GM18498 (cell line): ENCODE results near the gene USP15.

ENCODE experiments used
- ATAC-seq: cut with Tn5 transposase; IDR thresholded peaks from one replicate; pipeline ENCODE4 v1.9.1; 2021; ENCODE audit warnings: mild to moderate bottlenecking, moderate library complexity; ENCODE audit not compliant: unreplicated experiment

USP15 gene

GRCh38 chr12:62279961-62280360 is 19.8 kb downstream of the USP15 start:
- no peak for ATAC-seq

GRCh38 chr12:62282057-62282774 is 22.0 kb downstream of the USP15 start:
- ATAC-seq: no peak

DNA sequence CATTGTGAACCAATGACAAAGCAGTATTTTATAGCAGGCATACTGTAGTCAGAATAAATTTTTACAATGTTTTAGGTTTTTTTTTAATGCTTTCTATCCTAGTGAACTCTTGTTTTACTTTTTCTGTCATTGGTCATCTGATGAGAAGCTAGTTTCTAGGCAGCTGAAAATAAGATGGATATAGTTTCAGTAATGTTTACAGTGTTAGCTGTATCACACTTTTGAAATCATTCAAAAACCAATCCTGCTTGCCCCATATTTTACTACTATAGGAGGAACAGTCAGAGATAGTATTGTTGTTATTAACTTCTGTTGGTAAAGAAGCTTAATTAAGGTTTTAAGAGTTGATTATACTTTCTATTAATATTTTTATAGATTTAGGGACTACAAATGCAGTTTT is 24.5 kb downstream of the USP15 start:
- ATAC-seq: peak; percentile 56

DNA sequence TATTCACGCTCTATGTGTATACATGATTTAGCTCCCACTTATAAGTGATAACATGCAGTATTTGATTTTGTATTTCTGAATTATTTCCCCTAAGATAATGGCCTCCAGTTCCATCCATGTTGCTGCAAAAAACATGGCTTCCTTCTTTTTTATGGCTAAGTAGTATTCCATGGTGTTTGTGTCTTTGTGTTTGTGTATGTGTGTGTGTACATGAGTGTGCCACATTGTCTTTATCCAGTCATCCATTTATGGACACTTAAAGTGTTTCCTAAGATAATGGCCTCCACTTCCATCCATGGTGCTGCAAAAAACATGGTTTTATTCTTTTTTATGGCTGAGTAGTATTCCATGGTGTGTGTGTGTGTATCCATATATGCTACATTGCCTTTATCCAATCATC is 25.1 kb downstream of the USP15 start:
- ATAC-seq: no peak

DNA sequence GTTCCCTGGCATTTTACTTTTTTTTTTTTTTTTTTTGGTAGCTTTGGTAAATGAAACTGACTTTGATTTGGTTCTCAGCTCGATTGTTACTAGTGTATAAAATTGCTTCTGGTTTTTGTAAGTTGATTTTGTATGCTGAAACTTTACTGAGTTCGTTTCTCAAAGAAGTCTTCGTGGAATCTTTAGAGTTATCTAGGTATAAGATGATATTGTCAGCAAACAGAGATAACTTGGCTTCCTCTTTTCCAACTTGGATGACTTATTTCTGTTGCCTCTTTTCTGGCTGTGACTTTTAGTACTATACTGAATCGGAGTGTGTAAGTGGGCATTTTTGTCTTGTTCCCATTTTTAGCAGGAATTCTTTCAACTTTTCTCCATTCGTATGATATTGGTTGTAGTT is 28.1 kb downstream of the USP15 start:
- ATAC-seq: no peak

DNA sequence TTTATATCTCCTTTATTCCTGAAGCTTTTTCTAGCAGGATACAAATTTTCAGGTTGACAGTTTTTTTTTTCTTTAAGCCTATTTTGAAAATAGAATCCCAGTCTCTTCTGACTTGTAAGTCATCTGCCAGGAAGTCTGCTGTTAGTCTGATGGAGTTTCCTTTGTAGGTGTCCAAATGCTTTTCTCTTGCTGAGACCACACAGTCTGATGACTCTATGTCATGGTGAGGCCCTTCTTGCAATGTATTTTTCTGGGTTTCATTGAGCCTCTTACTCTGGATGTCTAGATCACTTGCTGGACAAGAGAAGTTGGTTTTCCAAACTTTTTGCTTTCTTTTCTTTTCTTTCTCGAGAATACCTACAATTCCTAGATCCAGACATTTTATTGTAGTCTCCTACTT is 30.6 kb downstream of the USP15 start:
- no peak for ATAC-seq

- ATAC-seq: no peak
Observed at GRCh38 chr12:62291864-62292760, 31.9 kb downstream of the USP15 start.

- no peak for ATAC-seq
Observed at GRCh38 chr12:62292761-62293344, 32.6 kb downstream of the USP15 start.

- ATAC-seq: no peak
Observed at GRCh38 chr12:62294378-62294777, 34.2 kb downstream of the USP15 start.

DNA sequence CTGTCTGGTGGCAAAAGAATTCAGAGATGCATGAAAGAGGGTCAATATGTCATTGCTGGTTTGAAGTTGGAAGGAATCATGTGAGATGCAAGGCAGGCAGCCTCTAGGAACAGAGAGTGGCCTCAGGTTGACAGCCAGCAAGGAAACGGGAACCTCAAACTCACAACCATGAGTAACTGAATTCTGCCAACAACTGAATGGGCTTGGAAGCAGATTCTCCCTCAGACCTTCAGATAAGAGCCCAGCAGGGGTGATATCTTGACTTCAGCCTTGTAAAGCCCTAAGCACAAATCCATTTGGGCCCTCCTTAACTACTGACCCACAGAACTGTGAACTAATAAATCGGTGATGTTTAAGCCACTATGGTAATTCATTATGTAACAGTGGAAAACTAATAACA is 35.8 kb downstream of the USP15 start:
- ATAC-seq: no peak

DNA sequence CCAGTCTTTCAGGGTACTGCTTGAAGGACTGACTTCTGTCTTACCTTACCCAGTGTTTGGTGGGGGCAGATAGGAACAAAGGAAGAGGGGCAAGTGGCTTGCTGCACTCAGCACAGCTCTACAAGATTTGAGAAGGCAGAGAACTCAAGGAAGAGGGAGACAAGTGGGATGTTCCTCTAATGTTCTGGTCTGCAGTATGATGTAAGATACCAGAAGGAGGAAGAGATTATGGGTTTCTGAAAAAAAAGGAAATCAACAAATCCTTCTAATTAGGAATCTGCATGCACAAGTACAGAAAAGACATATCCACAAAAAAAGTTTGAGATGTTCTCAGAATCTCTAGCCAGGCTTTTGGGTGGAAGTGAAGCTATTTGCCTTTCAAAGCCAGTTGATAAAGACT is 37.1 kb downstream of the USP15 start:
- no peak for ATAC-seq

DNA sequence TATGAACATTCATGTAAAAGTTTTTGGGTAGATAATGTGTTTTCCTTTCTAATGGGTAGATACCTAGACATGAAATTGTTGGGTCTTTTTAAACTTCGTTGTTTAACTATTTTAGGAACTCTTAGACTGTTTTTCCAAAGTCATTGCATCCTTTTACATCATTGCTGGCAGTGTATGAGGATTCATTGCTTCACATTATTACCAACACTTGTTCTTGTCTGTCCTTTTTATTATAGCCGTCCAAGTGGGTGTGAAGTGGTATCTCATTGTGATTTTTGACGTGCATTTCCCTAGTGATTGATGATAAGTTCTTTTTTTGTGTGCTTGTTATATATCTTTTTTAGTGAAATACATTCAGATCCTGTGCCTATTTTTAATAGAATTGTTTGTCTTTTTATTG is 39.4 kb downstream of the USP15 start:
- no peak for ATAC-seq

DNA sequence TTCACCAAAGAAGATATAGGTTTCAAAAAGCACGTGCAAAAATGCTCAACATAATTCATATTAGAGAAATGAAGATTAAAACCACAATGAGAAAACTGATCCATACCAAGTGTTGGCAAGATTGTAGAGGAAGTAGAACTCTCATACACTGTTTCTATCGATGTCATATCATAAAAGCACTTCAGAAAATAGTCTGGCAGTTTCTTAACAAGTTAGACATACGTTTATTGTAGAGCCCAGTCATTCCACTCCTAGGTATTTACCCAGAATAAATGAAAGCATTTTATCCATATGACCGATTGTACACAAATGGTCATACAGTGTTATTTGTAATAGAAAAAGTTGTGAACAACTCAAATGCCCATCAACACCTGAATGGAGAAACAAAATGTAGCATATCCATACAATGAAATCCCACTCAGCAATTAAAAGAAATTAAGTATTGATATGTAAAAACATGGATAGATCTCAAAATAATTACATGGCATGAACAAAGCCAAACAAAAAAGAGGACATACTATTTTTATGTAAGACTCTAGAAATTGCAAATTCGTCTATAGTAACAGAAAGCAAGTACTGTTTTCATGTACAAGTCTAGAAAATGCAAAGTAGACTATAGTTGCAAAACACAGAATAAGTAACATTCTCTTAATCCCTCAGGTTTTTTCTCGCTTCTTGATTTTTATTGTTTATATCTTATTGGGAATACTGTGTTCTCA is 41.0 kb downstream of the USP15 start:
- ATAC-seq: no peak

- no peak for ATAC-seq
Observed at GRCh38 chr12:62301799-62302133, 41.6 kb downstream of the USP15 start.

DNA sequence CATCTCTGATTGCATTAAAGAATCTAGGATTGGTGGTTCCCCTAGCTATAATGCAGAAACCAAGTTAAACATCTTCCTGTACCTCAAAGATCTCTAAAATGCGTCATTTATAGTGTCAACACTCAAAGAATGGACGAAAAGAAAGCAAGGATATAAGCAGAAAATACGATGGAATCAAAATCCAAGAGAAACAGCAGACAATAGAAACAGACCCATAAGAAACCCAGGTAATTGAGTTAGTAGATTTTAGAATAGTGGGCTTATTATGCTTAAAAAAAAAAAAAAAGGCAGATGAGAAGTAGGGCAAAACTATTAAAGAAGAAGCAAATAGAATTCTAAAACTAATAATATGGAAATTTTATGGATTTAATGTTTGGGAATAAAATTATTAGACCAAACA is 44.4 kb downstream of the USP15 start:
- no peak for ATAC-seq

DNA sequence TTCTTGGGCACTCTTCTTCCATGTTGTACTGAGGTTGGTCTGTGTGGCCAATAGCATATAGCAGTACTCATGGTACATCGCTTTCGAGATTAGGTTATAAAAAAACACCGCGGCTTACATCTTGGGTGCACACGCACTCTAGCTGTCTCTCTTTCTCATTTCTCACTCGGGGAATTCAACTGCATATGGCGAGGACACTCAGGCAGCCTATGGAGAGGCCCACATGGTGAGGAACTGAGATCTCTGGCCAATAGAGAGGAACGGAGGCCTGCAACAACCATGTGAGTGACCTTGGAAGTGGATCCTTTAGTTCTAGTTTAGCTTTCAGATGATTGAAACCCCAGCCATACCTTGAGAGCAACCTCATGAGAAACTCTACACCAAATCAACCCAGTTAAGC is 45.6 kb downstream of the USP15 start:
- no peak for ATAC-seq

DNA sequence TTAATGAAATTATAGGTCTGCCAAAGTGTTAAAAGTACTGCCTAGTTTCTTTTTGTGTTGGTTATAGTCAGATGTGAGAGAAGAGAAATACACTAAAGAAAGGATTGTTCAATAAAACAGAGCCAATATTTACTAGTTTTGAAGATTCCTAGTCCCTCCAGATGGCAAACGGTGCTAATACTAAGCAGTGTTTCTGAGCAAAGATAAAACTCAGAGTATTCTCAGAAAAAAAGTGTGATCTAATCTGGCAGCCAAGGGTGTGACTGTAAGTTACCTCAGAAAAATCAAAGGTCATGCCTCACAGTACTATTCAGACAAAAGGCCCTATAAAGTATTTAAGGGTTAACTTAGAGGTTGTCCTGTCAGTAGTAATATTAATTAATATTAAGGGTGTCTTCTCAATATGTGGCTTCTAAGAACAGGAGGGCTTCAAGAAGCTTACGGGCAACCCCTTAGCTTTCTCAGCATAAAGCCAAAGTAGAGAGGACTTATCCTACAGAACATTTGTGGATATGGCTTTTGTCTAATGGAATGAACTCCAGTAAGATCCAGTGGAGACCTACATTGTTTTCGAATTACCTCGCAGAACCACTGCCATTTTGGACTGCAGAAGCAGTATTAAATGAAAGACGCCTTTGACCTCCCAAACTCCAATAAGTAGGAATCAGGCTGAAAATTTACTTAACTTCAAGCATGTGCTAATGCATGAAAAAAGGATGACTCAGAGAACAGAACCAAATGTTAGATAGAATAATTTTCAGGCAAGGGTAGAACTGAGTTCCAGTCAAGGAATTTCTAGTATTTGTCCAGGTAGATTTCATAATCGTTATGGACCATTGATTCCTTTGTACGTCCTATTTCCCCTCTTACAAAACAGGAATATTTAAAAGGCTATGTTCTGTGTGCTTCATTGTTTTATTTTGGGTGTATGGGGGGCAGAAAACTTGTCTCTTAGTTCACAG is 46.6 kb downstream of the USP15 start:
- no peak for ATAC-seq

GRCh38 chr12:62308201-62308600 is 48.0 kb downstream of the USP15 start:
- ATAC-seq: no peak

DNA sequence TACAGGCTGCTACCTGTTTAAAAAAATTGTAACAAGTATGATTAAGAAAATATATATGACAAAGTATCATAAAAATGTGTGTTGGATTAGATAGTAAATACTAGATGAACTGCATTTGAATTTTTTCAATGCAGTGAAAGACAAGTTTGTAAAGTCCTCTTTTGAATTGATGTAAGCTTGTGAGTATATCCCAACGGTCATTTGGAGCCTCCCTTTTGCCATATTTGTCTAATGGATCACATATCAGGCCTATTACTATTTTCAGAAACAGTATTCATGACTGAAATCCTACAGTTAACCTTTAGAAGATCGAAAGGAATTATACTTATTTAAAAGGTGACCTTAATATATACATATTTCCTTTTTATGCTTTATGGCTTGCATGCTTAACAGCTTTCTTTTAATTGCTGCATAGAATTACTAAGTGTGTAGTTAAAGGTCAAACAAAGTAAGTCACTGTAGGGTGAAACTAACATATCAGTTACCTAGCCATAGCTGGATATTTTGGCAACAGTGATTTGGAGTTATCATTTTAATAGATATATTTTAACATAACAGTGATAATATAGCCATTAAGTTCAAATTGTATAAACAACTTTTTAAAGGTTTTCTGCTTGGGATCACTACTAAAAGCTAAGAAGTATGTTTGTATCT is 53.6 kb downstream of the USP15 start:
- no peak for ATAC-seq

DNA sequence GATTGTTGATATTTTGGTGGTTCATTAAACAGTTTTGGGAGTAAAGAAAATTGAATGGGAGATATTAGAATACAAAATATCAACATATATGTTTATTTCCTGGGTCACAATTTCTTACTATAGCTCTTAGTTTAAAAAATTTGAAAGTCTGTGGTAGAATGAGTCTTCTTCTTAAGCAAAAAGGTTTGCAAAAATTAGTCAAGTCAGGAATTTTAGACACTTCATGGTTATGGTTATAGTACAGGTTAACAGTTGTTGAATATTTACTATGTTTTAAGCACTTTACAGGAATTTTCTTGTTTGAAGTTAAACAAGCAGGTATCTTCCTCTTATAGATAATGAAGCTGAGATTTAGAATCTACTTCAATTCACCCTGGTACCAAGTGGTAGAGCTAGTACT is 56.8 kb downstream of the USP15 start:
- no peak for ATAC-seq
